K562 treated with DMSO at 1 percent for 4 hours (cell line): ENCODE measurements around the gene PACSIN1. TPM values are rescaled to one million over a fixed set of nuclear protein-coding genes. Genes with fewer than 3 reads are reported as not detected.

ENCODE experiments used
- total RNA-seq: library from RNA; unstranded; fragments of 300-600 nt; gene quantifications from 2 replicates; pipeline ENCODE4 v1.2.3, GENCODE V29; 2022; ENCODE audit not compliant: insufficient read depth

Gene PACSIN1, protein sequence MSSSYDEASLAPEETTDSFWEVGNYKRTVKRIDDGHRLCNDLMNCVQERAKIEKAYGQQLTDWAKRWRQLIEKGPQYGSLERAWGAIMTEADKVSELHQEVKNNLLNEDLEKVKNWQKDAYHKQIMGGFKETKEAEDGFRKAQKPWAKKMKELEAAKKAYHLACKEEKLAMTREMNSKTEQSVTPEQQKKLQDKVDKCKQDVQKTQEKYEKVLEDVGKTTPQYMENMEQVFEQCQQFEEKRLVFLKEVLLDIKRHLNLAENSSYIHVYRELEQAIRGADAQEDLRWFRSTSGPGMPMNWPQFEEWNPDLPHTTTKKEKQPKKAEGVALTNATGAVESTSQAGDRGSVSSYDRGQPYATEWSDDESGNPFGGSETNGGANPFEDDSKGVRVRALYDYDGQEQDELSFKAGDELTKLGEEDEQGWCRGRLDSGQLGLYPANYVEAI
- total RNA-seq = 0.55 and 0.73 TPM in 2 replicates

DNA sequence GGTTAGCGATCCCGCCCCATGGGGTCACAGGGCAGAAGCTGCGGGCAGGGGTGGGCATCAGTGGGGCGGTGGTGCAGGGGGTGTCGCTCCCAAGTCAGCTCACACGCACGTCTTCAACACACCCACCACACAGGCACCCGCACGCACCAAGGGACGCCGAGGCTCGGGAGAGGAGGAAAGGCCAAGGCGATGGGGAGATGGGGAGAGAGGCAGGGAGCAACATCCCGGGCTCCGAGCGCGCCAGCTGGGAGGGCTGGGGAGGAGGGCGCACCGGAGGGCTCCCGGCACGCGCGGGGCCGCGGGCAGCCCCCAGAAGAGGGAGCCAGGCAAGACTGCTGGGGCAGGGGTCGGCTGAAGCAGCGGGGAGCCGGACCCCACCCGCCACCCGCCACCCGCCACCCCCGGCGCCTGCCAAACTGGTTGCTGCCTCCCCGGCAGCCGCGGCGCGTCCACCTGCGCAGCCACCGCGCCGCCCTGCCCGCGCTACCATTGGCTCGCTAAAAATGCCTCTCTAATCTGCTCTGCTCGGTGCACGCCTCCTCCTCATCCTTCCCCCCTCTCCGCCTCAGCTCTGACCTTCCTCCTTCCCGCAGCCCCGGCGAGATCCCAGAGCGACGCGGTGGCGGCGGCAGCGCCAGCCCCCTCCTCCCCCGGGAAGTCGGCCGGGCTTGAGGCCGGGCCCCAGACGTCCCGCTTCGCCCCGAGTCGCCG is at the start of gene PACSIN1:
PACSIN1 (plus strand) TSS at position 546 of the 711 bp plus-strand sequence. CDS start 60,230 bp downstream, outside the sequence.

DNA sequence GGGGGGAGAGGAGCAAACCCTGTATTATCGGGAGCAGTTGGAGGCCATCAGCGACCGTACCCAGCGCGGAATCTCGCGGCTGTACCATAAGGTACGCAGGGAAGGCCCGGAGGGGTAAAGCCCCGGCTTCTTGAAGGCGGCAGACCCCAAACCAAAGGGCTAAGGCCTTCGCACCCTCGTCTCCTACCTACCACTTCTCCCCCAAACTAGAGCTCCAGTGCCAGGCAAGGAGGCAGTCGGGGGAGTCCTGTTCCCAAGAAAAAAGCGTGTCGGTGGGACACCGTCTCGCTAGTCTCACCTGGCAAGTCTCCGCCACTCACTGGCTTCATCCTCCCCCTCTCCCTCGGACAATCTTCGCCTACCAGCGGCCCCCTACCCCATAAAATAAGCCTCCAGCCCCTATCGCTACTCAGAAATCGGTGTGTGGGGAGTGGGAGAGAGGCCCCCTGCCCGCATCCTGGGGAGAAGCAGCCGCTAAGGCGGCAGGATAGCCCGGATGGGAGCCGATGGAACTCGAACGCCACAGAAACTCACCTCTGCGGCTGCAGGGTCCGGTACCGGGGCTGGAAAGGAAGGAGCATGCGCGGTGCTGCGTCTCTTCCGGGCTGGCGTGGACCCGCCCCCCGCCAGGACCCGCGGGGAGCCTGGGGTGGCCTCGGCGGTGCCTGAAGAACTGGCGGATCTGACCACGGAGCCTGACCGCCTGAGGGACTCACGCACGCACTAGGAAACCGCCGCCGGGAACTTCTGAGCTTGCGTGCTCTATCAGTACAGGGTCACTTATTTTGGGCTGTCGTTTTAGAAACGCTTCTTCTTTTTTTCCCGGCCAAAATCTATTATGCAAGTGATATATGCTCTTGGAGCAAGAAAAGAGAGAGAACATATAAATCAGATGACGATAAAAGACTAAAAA is 40.1 kb upstream of the PACSIN1 start, which contains the start of gene RPS10:
RPS10 (minus strand) TSS at position 572 of the 913 bp plus-strand sequence. CDS start 848 bp downstream, outside the sequence.

DNA sequence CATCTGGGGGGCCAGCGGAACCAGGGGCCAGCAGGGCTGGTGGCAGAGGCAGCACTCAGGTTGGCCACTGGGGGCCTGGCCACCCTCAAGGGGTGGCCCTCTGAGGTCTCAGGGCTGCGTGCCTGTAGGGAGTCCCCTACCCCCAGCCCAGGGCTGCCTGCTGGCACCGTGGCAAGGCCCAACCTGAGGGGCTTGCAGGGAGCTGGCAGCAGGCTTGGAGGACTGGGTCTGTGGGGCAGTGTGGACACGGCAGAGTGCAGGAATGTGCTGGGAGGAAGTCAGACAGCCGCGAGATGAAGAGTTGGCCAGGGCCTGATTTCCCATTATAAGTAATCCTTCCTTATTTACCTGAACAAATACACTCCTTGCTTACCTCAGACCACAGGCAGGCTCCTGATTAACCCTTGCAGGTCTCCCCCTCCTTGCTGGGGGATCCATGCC is 90.2 kb downstream of the PACSIN1 start, which contains the start of gene SPDEF:
SPDEF (minus strand) TSS at position 299 of the 441 bp plus-strand sequence. CDS start 11,874 bp downstream, outside the sequence.

Other genes with a start within 250 kb of the PACSIN1 start
- gene HMGA1, start 229.2 kb upstream of the PACSIN1 start, total RNA-seq = 1,885 and 1,996 TPM in 2 replicates
- gene SMIM29, start 217.1 kb upstream of the PACSIN1 start, total RNA-seq = 75.7 and 114 TPM in 2 replicates
- 15.1 and 15.3 TPM in 2 replicates for gene NUDT3, start 73.4 kb upstream of the PACSIN1 start, total RNA-seq
- gene RPS10, start 40.0 kb upstream of the PACSIN1 start, total RNA-seq = 6,863 and 7,455 TPM in 2 replicates
- gene SPDEF, start 90.3 kb downstream of the PACSIN1 start, total RNA-seq = not detected in 2 replicates
- gene ILRUN, start 230.7 kb downstream of the PACSIN1 start, total RNA-seq = 99.0 and 117 TPM in 2 replicates